Measurements from ENCODE around the gene THAP12. TPM values are rescaled to one million over a fixed set of nuclear protein-coding genes. Genes with fewer than 3 reads are reported as not detected.

The THAP12 gene
- total and polyA plus RNA-seq, 2 donors (not counting 1 experiment from before 2014, with no cell fraction given): 16.8 to 55.6 TPM

- H3K36me3 ChIP-seq (replicated peaks in 1 of 2; ENCODE audit: control extremely low read depth in 1 of 2, control insufficient read depth in 1 of 2, extremely low read depth in 1 of 2, insufficient read depth in 2 of 2, low read length in 1 of 2): no peaks in the 10 kb centered on the region
- peaks cover 8% of the 10 kb centered on the region for H3K4me1 Mint-ChIP-seq
- no peaks in the 10 kb centered on the region for H3K4me1 ChIP-seq (ENCODE audit: control insufficient read depth in 2 of 2, insufficient read depth in 2 of 2, low read length in 2 of 2)
- H3K27ac Mint-ChIP-seq: no peak overlapping the region
- POLR2A ChIA-PET: no interaction called here
- intact Hi-C loops (cut with micrococcal nuclease): no loop called here
- H3K4me3 Mint-ChIP-seq: no peak overlapping the region
- H3K79me2 ChIP-seq (ENCODE audit: control insufficient read depth, insufficient read depth, low read length): no peaks in the 10 kb centered on the region
- CTCF ChIA-PET: no interaction called here
- H3K9ac ChIP-seq (ENCODE audit: low read length): no peak overlapping the region
- H3K27ac ChIP-seq (ENCODE audit: low read length in 2 of 2): no peak overlapping the region
- peaks cover 10% of the 10 kb centered on the region for H3K9me3 Mint-ChIP-seq (ENCODE audit: insufficient read depth)
- no peaks in the 10 kb centered on the region for H3K27me3 ChIP-seq (replicated peaks in 1 of 4; ENCODE audit: control extremely low read depth in 1 of 4, control insufficient read depth in 3 of 4, insufficient read depth in 4 of 4, low read length in 3 of 4)
- DNase-seq: no peak
- TF ChIP-seq CTCF (IDR thresholded peaks at IDR 0.05): no peak
- no peak for TF ChIP-seq EZH2 (IDR thresholded peaks at IDR 0.05; ENCODE audit: borderline replicate concordance, insufficient read depth, low read depth, low read length, poor library complexity, severe bottlenecking)
- no peaks in the 10 kb centered on the region for H4K20me1 ChIP-seq (ENCODE audit: control insufficient read depth, insufficient read depth, low read length, poor library complexity, severe bottlenecking)
- 100% methylated on average over 1 of the region's 2 CpGs for WGBS (ENCODE audit: insufficient coverage)
- H3K9me3 ChIP-seq (ENCODE audit: control extremely low read depth in 1 of 3, control insufficient read depth in 2 of 3, insufficient read depth in 1 of 3, low read length in 2 of 3): peaks cover 0 to 25% (median 21%) of the 10 kb centered on the region in 3 donors
- no peak overlapping the region for H2AFZ ChIP-seq (ENCODE audit: insufficient read depth, low read depth, low read length, poor library complexity, severe bottlenecking)
- ATAC-seq (ENCODE audit: low read depth): no peak
- no peak overlapping the region for H3K4me3 ChIP-seq (ENCODE audit: control extremely low read depth in 1 of 5, extremely low read depth in 1 of 5, insufficient read depth in 1 of 5, low read depth in 2 of 5, low read length in 4 of 5)
- no peaks in the 10 kb centered on the region for H3K27me3 Mint-ChIP-seq
- no peak overlapping the region for H3K4me2 ChIP-seq (replicated peaks; ENCODE audit: low read depth, low read length, poor library complexity, severe bottlenecking)
Measured at GRCh38 chr11:76336597-76336996, 44.3 kb downstream of the THAP12 start.

- Histone ChIP-seq H3K4me2 (replicated peaks; ENCODE audit: low read depth, low read length, poor library complexity, severe bottlenecking) (no peak overlapping the region), H3K9me3 (ENCODE audit: control extremely low read depth in 1 of 3, control insufficient read depth in 2 of 3, insufficient read depth in 1 of 3, low read length in 2 of 3) (peaks cover 0 to 25% (median 21%) of the 10 kb centered on the region in 3 donors), H3K79me2 (ENCODE audit: control insufficient read depth, insufficient read depth, low read length) (no peaks in the 10 kb centered on the region), H4K20me1 (ENCODE audit: control insufficient read depth, insufficient read depth, low read length, poor library complexity, severe bottlenecking) (no peaks in the 10 kb centered on the region), H3K4me1 (ENCODE audit: control insufficient read depth in 2 of 2, insufficient read depth in 2 of 2, low read length in 2 of 2) (no peaks in the 10 kb centered on the region), H3K27me3 (replicated peaks in 1 of 4; ENCODE audit: control extremely low read depth in 1 of 4, control insufficient read depth in 3 of 4, insufficient read depth in 4 of 4, low read length in 3 of 4) (no peaks in the 10 kb centered on the region), H3K36me3 (replicated peaks in 1 of 2; ENCODE audit: control extremely low read depth in 1 of 2, control insufficient read depth in 1 of 2, extremely low read depth in 1 of 2, insufficient read depth in 2 of 2, low read length in 1 of 2) (no peaks in the 10 kb centered on the region), H3K27ac (ENCODE audit: low read length in 2 of 2) (no peak overlapping the region), H3K4me3 (ENCODE audit: control extremely low read depth in 1 of 5, extremely low read depth in 1 of 5, insufficient read depth in 1 of 5, low read depth in 2 of 5, low read length in 4 of 5) (no peak overlapping the region), H3K9ac (ENCODE audit: low read length) (no peak overlapping the region), H2AFZ (ENCODE audit: insufficient read depth, low read depth, low read length, poor library complexity, severe bottlenecking) (no peak overlapping the region)
- TF ChIP-seq CTCF (IDR thresholded peaks at IDR 0.05): no peak
- TF ChIP-seq EZH2 (IDR thresholded peaks at IDR 0.05; ENCODE audit: borderline replicate concordance, insufficient read depth, low read depth, low read length, poor library complexity, severe bottlenecking): no peak
- H3K4me1 Mint-ChIP-seq: peaks cover 8% of the 10 kb centered on the region
- POLR2A ChIA-PET: no interaction called here
- ATAC-seq (ENCODE audit: low read depth) (no peak), DNase-seq (peak; percentile 29)
- intact Hi-C loops (cut with micrococcal nuclease): no loop called here
- no peaks in the 10 kb centered on the region for H3K27me3 Mint-ChIP-seq
- H3K4me3 Mint-ChIP-seq: no peak overlapping the region
- H3K9me3 Mint-ChIP-seq (ENCODE audit: insufficient read depth): peaks cover 10% of the 10 kb centered on the region
- CTCF ChIA-PET: no interaction called here
- H3K27ac Mint-ChIP-seq: no peak overlapping the region
Measured at GRCh38 chr11:76335842-76336241, 45.1 kb downstream of the THAP12 start.

Data from B cell (primary cell).